NCI-H82 (cell line): Measurements from ENCODE around the gene CSNK2A2.

Source experiments
- DNase-seq: peaks from one replicate; lab custom pipeline; 2025; lab: John Stamatoyannopoulos, UW

CSNK2A2 gene

GRCh38 chr16:58198803-58199411 lies 1.0 kb upstream of the CSNK2A2 start:
- no peak for DNase-seq

GRCh38 chr16:58197314-58198012 lies 443 bp downstream of the CSNK2A2 start:
- no peak for DNase-seq

GRCh38 chr16:58196898-58197313 lies 1.0 kb downstream of the CSNK2A2 start:
- peak; percentile 6 for DNase-seq

- DNase-seq = no peak
These were observed 2.1 kb downstream of the CSNK2A2 start for GRCh38 chr16:58195771-58196170.

- DNase-seq = no peak
These were observed 2.6 kb downstream of the CSNK2A2 start for GRCh38 chr16:58195344-58195743.

GRCh38 chr16:58194790-58195189 lies 3.1 kb downstream of the CSNK2A2 start:
- DNase-seq = no peak

- DNase-seq = no peak
These were observed 10.1 kb downstream of the CSNK2A2 start for GRCh38 chr16:58187665-58188421.

- no peak for DNase-seq
These were observed 10.8 kb downstream of the CSNK2A2 start for GRCh38 chr16:58187092-58187491.

GRCh38 chr16:58186176-58186944 lies 11.5 kb downstream of the CSNK2A2 start:
- DNase-seq = no peak

- no peak for DNase-seq
These were observed 20.6 kb downstream of the CSNK2A2 start for GRCh38 chr16:58177353-58177710.

GRCh38 chr16:58176608-58177352 lies 21.1 kb downstream of the CSNK2A2 start:
- no peak for DNase-seq

- no peak for DNase-seq
These were observed 27.7 kb downstream of the CSNK2A2 start for GRCh38 chr16:58170223-58170622.

GRCh38 chr16:58160855-58161254 lies 37.1 kb downstream of the CSNK2A2 start:
- no peak for DNase-seq

- no peak for DNase-seq
These were observed 39.2 kb downstream of the CSNK2A2 start for GRCh38 chr16:58158725-58159124.

- DNase-seq = no peak
These were observed 39.9 kb downstream of the CSNK2A2 start for GRCh38 chr16:58157951-58158540.

- DNase-seq = no peak
These were observed 40.7 kb downstream of the CSNK2A2 start for GRCh38 chr16:58157239-58157638.

GRCh38 chr16:58155839-58156238 lies 42.1 kb downstream of the CSNK2A2 start:
- no peak for DNase-seq

- DNase-seq = no peak
These were observed 43.6 kb downstream of the CSNK2A2 start for GRCh38 chr16:58154345-58154744.

GRCh38 chr16:58152246-58152868 lies 45.5 kb downstream of the CSNK2A2 start:
- DNase-seq = no peak

GRCh38 chr16:58148526-58148925 lies 49.4 kb downstream of the CSNK2A2 start:
- DNase-seq = no peak

GRCh38 chr16:58148099-58148498 lies 49.8 kb downstream of the CSNK2A2 start:
- DNase-seq = no peak
